ENCODE results near the gene PLEKHA5.

PLEKHA5 gene

DNA sequence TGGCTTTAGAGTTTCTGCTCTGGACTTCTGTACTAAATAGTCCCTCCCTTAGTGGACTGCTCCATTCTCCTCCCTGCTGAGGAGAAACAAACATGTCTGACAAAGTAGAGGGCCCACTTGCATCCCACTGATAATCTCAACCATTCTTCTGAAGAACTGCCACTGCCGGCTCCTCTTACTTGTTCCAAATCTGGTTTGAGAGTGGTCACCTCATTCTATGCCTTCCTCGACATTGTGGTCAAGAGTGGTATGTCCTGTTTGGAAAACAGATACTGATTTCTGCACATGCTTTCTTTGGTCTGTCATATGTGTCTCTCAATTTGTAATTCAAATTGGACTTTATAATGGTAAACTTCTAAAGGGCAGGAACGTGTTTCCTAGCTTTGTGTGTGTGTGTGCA is 36.3 kb upstream of the PLEKHA5 start:
- DNase-seq (ENCODE audit: low spot score), result no peak
- H3K4me3 ChIP-seq, result no peak overlapping the region

DNA sequence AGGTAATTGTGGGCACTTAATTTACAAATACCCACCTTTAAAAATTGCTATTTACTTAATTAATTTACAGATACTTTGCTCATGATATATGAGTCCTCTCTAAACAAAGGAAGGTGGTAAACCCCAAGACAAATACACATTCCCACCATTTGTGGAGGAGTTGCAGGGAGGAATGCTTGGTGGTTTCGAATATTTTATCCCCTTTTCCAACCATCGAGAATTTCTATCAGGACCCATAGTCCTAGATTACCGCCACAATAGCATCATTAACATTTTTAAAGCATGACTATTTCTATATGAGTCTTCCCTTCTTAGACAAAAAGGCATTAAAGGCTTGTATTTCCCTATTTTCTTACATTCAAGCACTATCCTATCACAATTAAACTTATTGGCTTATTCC is 34.2 kb upstream of the PLEKHA5 start:
- no peak for DNase-seq (ENCODE audit: low spot score)
- TF ChIP-seq, protein P1, sequence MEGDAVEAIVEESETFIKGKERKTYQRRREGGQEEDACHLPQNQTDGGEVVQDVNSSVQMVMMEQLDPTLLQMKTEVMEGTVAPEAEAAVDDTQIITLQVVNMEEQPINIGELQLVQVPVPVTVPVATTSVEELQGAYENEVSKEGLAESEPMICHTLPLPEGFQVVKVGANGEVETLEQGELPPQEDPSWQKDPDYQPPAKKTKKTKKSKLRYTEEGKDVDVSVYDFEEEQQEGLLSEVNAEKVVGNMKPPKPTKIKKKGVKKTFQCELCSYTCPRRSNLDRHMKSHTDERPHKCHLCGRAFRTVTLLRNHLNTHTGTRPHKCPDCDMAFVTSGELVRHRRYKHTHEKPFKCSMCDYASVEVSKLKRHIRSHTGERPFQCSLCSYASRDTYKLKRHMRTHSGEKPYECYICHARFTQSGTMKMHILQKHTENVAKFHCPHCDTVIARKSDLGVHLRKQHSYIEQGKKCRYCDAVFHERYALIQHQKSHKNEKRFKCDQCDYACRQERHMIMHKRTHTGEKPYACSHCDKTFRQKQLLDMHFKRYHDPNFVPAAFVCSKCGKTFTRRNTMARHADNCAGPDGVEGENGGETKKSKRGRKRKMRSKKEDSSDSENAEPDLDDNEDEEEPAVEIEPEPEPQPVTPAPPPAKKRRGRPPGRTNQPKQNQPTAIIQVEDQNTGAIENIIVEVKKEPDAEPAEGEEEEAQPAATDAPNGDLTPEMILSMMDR (IDR thresholded peaks at IDR 0.05), result no peak
- no peak overlapping the region for H3K4me3 ChIP-seq
- H3K27ac ChIP-seq, result no peak overlapping the region

More for the DNA sequence above, 36.3 kb upstream of the PLEKHA5 start:
- H3K27ac ChIP-seq, result no peak overlapping the region
- TF ChIP-seq, protein P1 (IDR thresholded peaks at IDR 0.05), result no peak

DNA sequence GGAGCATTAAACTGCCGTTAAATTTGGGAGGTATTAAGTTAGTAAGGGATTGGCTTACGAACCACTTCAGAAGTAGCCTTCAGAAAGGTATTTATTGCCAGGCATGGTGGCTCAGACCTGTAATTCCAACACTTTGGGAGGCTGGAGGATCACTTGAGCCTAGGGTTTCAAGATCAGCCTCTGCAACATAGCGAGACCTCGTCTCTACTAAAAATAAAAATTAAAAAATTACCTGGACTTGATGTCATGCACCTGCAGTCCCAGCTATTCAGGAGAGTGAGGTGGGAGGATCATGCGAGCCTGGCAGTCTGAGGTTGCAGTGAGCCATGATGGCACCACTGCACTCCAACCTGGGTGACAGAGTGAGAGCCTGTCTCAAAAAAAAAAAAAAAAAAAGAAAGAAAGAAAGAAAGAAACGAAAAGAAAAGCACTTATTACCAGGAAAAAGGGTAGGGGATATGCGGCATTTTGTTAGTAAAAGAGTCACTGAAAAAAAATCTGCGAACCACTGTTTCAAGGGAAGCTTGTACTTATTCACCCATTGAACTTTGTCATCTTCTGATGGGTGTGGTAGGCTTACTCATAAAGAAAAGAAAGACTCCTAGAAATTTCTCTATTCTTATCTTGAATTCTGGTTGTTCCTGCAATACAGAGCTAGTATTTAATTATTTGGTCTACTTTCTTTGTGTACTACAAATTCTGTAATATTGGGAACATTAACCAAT is 33.6 kb upstream of the PLEKHA5 start:
- no peak for DNase-seq (ENCODE audit: low spot score)
- Histone ChIP-seq H3K4me3 (no peak overlapping the region), H3K27ac (no peak overlapping the region)
- TF ChIP-seq, protein P1 (IDR thresholded peaks at IDR 0.05), result no peak

DNA sequence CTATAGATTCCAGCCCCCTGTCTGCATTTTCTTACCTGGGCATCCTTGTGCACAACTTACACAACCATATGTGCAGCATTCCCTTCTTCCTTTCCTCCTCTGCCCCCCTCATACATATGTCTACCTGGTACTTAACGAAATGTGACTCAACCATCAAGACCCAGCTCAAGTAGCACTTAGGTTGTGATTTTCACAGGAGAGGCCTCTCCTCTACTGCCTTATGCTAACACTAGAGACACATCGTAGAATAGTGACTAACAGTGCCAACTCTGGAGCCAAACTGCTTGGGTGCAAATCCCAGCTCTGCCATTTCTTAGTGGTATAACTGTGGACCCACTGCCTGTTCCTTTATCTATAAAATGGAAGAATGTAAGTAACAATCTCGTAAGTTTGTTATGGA is 24.1 kb upstream of the PLEKHA5 start:
- H3K27ac ChIP-seq, result no peak overlapping the region
- DNase-seq (ENCODE audit: low spot score), result no peak
- TF ChIP-seq, protein P1 (IDR thresholded peaks at IDR 0.05), result no peak
- no peak overlapping the region for H3K4me3 ChIP-seq

DNA sequence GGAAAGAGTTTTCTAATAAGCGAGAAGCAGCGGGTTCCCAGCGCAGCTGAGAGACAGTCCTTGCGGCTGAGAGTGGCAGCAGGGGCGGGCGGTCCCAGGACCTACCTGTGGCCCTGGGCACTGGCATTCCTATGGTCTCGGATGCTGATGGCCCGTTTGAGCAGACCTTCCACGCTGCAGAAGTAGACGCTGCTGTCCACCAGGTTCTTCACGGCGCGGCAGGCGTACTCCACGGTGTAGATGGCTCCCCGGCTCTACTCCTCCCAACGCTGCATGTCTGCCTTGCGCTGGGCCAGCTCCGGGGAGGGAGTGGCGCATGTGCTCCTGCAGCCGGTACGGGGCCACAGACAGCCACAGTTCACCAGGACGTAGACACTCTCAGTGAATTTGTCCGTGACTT is 21.8 kb upstream of the PLEKHA5 start:
- no peak for DNase-seq (ENCODE audit: low spot score)
- Histone ChIP-seq H3K27ac (no peak overlapping the region), H3K4me3 (no peak overlapping the region)
- TF ChIP-seq, protein P1 (IDR thresholded peaks at IDR 0.05), result no peak

DNA sequence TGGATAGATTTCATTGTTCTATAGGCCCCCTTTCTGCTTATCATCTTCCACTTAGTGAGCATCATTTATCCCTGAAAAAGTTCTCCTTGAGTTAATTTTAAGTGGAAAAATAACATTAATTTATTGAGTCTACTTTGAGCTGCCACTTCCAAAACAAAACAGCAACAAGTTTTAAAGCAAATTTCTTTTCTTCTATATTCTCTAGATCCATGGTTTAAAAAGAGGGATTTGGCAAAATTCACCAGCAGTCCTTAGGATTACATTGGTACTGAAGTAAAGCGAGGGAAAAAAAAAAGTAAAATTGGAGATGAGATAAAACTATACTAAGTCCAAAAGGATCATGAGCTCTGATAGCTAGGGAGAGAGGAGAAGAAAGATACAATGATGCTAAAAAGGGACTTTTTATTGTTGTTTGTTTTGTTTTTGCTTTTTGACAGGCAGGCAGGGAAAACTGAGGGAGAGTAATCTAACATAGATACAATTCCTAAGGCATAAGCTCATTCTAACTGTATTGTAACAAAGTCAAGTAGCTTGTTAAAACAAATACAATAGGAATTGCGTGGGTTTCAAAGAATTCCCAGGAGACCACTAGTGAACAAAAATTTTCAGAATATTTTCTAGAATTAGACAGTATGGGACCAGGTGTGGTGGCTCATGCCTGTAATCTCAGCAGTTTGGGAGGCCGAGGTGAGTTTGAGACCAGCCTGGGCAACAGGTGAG is 19.2 kb upstream of the PLEKHA5 start:
- Histone ChIP-seq H3K27ac (no peak overlapping the region), H3K4me3 (no peak overlapping the region)
- no peak for DNase-seq (ENCODE audit: low spot score)
- TF ChIP-seq, protein P1 (IDR thresholded peaks at IDR 0.05), result no peak

DNA sequence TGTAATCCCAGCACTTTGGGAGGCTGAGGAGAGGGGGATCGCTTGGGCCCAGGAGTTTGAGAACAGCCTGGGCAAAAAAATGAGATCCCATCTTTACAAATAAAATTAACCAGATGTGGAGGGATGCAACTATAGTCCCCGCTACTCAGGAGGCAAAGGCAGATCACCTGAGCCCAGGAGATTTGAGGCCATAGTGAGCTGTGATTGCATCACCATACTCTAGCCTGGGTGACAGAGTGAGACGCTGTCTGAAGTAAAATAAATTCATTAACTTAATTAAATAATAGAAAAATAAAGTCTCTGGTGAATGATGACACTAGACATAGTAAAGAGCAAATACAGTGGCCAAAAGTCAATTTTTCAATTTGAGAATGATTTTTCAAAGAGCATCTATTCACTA is 16.1 kb upstream of the PLEKHA5 start:
- TF ChIP-seq, protein P1 (IDR thresholded peaks at IDR 0.05), result no peak
- no peak overlapping the region for H3K4me3 ChIP-seq

More for the DNA sequence above, 16.1 kb upstream of the PLEKHA5 start:
- no peak for DNase-seq (ENCODE audit: low spot score)
- H3K27ac ChIP-seq, result no peak overlapping the region

Data from coronary artery (tissue), 2 donors.